GM19397 (cell line): ENCODE measurements around the gene SUMF2.
"Not testable (repeated sequence)": the region's sequence is repeated elsewhere in the genome, so short reads cannot be mapped to it uniquely, and the experiment has no call there.

Source experiments
- ATAC-seq: cut with Tn5 transposase; IDR thresholded peaks from one replicate; pipeline ENCODE4 v1.9.1; 2021; ENCODE audit warnings: mild to moderate bottlenecking, moderate library complexity; ENCODE audit not compliant: unreplicated experiment

Gene SUMF2

DNA sequence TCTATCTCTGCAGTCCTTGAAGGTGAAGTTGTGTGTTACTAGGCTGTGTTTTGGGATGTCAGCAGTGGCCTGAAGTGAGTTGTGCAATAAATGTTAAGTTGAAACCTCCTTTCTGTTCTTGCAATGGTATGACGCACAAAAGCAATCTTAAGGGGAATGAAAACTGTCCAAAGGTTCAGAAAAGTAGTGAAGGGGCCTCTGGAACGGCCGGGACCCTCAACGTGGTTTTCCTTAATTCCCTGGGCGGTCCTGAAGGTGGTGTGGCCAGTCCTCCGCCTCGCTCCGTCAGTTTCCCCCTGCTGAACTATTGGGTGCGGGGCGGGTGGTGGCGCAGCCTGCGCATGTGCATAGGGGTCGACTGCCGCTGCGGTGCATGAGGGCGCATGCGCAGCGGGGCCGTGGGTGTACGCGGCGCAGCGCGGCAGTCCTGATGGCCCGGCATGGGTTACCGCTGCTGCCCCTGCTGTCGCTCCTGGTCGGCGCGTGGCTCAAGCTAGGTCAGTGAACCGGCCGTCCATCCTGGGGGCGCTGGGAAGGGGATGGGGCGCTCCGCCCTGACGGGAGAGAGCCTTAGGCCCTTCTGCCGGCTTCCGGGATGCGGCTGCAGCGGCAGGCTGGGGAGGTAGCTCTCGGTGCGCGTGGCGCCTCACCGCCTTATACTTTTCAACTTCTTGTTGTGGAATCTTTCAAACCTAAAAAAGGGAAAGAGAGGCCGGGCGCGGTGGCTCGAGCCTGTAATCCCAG lies at the start of gene SUMF2:
Gene SUMF2, plus strand, starts transcription at position 405 of the 744 bp plus-strand sequence. Its CDS starts 26 bp downstream, at position 431.
- ATAC-seq, result peak; percentile 91

DNA sequence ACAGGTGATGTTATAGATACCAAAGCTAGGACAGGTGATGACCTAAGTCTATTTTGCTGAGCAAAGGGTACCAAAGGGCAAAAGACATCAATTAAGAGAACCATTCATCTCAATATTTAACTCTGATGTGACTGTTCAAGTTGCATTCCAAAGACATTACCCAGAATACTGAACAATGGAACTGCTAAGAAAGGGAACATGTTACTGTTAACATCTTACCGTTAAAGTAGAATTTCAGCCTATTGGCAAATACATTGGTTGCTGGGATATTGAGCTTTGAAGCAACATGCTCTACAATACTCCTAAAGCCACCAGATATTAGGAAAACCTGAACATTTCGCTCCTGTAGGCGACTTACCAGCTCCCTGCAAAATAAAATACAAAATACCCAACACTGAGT lies 47.1 kb upstream of the SUMF2 start:
- not testable (repeated sequence) for ATAC-seq

DNA sequence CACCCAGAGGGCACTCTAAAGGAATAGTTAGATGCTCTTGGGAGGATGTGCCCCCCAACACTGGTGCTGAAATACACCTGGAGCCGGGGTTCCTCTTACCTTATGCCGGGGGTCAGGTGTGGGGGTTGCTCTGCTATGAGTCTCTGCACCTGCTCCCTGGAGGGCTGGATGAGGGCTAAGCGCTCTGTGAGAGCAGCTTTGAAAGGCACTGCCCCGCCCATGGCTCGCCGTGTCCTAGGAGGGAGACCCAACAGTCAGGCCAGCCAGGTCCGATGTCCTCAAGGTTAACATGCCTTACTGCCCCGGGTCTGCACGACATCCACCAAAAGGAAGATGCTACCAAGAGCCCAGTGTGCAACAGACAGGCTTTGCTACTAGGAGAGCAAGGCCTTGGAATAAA lies 44.6 kb upstream of the SUMF2 start:
- no peak for ATAC-seq

GRCh38 chr7:56023500-56023899 lies 40.6 kb upstream of the SUMF2 start:
- no peak for ATAC-seq

- no peak for ATAC-seq
Measured at GRCh38 chr7:56026538-56026937, 37.5 kb upstream of the SUMF2 start.

GRCh38 chr7:56028942-56029630 lies 35.0 kb upstream of the SUMF2 start:
- no peak for ATAC-seq

DNA sequence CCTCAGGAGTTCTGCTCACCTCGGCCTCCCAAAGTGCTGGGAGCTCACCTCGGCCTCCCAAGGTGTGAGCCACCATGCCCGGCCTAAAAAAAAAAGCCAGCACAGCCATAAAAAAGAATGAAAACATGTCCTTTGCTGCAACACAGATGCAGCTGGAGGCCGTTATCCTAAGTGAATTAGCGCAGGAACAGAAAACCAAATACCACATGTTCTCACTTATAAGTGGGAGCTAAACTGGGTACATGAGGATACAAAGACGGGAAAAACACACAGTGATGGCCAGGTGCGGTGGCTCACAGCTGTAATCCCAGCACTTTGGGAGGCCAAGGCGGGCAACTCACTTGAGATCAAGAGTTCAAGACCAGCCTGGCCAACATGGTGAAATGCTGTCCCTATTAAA lies 33.7 kb upstream of the SUMF2 start:
- ATAC-seq, result no peak

GRCh38 chr7:56031556-56031955 lies 32.5 kb upstream of the SUMF2 start:
- ATAC-seq, result not testable (repeated sequence)

- ATAC-seq, result not testable (repeated sequence)
Measured at GRCh38 chr7:56032578-56032977, 31.5 kb upstream of the SUMF2 start.

DNA sequence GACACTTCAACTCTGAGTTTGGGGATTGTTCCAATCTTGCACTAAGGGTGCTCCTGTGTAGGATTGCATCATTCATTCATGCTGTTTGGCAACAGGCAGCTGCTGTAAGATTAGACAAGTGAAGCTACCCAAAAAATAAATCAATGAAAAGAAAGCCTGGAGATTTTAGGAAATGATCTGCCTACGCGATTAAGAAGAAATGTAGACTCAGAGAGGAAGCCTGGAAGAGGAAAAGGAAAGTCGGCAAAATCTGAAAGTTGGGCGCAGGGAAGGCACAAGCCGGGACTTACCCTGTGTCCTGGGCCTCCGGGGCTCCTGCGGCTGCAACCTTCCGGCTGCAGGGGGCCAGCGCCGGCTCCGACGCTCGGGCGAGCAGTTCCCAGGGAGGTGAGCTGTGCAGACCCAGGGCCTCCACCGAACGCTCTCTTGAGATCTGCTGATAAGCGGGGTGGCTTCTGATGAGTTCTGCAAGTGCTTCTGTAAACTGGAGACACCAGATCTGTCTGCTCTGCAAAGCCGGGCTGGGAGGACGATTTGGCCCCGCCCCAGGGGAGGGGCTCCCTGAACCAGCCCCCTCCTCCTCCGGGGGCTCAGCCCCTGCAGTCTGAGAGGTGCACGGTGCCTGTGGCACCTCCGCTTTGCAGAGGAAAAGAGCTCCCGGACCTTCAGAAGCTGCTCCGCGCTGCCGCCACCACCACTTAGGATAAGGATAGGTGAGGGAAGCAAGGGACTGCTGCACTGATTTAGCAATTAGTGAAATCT lies 30.2 kb upstream of the SUMF2 start:
- ATAC-seq, result peak; percentile 98

GRCh38 chr7:56040730-56041129 lies 23.4 kb upstream of the SUMF2 start:
- ATAC-seq, result no peak

- ATAC-seq, result not testable (repeated sequence)
Measured at GRCh38 chr7:56045758-56046157, 18.3 kb upstream of the SUMF2 start.

DNA sequence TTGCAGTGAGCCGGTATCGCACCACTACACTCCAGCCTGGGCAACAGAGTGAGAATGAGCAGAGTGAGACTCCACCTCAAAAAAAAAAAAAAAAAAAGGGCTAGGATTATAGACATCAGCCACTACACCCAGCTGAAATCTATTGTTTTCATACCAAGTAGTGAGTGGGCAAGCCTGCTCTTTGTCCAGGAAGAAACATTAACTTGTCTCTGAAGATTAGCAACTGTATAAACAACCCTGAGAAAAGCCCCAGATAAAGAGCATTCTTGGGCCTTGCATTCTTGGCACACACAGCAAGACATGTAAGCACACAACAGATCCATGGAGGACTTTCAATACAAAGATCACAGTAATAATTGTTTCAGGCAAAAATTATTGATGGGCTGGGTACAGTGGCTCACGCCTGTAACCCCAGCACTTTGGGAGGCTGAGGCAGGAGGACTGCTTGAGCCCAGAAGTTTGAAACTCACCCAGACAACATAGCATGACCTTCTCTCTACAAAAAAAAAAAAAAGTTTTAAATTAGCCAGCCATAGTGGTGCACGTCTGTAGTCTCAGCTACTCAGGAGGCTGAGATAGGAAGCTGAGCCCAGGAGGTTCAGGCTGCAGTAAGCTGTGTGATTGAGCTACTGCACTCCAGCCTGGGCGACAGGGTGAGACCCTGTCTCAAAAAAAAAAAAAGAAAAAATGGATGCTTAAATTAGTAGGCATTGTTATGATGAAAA lies 17.2 kb upstream of the SUMF2 start:
- no peak for ATAC-seq

- not testable (repeated sequence) for ATAC-seq
Measured at GRCh38 chr7:56047446-56048116, 16.5 kb upstream of the SUMF2 start.

DNA sequence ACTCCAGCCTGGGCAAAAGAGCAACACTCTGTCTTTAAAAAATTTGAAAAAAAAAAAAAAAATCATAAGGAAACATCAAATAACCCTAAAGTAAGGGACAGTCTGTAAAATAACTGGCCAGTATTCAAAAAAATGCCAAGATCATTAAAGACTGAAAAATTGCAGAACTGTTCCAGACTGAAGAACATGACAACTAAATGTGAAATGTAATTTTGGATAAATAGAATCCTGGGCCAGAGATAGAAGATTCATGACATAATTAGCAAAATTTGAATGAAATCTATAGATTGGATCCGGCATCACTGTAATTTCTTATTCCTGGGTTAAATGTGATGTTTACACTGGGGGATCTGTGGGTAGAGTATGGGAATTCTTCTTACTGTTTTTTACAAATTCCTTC lies 15.8 kb upstream of the SUMF2 start:
- ATAC-seq, result no peak

- not testable (repeated sequence) for ATAC-seq
Measured at GRCh38 chr7:56048763-56049162, 15.3 kb upstream of the SUMF2 start.

- no peak for ATAC-seq
Measured at GRCh38 chr7:56051053-56051338, 13.1 kb upstream of the SUMF2 start.

DNA sequence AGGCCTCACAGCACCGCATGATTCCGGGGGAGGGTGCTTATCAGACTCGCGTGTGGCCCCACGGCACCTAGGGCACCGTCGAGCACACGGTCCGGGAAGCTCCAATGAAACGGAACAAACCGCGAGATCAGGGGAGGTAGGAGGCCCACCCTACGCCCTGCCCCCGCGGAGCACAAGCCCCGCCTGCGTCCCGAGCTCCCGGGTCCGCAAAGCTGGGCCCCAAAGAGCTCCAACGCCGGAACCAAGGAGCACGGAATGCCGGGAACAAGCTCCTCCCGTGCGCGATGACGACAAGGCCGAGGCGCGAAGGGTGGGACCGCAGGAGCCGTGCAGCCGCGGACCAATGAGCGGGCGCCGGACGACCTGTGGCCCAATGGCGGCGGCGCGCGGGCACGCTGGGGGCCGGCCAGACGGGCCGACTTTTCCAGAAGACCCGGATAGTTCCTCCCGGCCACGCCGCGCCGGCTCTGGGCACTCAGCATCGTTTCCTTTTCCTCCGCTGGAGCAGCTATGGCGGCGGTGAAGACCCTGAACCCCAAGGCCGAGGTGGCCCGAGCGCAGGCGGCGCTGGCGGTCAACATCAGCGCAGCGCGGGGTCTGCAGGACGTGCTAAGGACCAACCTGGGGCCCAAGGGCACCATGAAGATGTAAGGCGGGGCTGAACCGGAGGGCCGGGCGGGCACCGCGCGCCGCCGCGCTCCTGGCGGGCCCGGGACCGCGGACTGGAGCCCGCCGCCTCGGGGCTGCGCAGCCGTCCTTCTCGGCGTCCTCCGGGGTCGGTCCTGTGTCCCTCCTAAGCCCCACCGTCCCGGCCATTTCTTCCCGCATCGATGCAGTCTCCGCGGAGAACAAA lies 12.5 kb upstream of the SUMF2 start, which contains the start of the genes CCT6A and PSPH:
Gene CCT6A, plus strand, starts transcription at position 427 of the 853 bp plus-strand sequence. Its CDS starts 84 bp downstream, at position 511.
Gene PSPH, minus strand, starts transcription at position 106 of the 853 bp plus-strand sequence. CDS start 30,232 bp downstream, outside the sequence.
- peak; percentile 98 for ATAC-seq

DNA sequence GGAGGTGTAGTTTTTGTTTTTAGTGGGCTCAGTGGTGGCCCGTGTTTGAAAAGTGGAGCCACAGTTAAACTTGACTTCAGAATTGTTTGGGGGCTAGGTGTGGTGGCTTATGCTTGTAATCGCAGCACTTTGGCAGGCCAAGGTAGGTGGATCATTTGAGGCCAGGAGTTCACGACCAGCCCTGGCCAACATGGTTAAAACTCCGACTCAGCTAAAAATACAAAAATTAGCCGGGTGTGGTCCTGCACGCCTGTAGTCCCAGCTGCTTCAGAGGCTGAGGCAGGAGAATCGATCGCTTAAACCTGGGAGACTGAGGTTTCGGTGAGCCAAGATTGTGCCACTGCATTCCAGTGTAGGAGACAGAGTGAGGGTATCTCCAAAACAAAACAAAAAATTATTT lies 10.7 kb upstream of the SUMF2 start:
- no peak for ATAC-seq
